Tibial artery (tissue), 4 donors: ENCODE measurements around the gene ITSN1.

ENCODE experiments used
- DNase-seq, 2 donors: peaks; one replicate each; pipeline ENCODE4 v3.0.0-alpha.2; 2019
- H3K27ac ChIP-seq, 2 donors: fragments of 200-600 bp; sonication (generic) in 1 of 2; 1 replicate in 1 of 2; 2 replicates in 1 of 2; pipeline ENCODE4 v1.5.1; 2018 to 2019; ENCODE audit warnings: mild to moderate bottlenecking in 1 of 2
- H3K27me3 ChIP-seq, 2 donors: fragments of 200-600 bp; sonication (generic) in 1 of 2; one replicate each; pipeline versions ENCODE4 v1.5.1 to v1.6.0; 2016 to 2019
- H3K36me3 ChIP-seq, 3 donors: fragments of 200-600 bp; sonication (generic) in 2 of 3; one replicate each; pipeline ENCODE4 v1.5.1; 2016 to 2019; ENCODE audit warnings: mild to moderate bottlenecking in 2 of 3
- H3K4me1 ChIP-seq, 4 donors: fragments of 200-600 bp; sonication (generic) in 2 of 4; 1 replicate in 3 of 4; 2 replicates in 1 of 4; pipeline ENCODE4 v1.5.1; 2016 to 2019
- H3K4me3 ChIP-seq, 2 donors: fragments of 200-600 bp; sonication (generic) in 1 of 2; 1 replicate in 1 of 2; 2 replicates in 1 of 2; pipeline ENCODE4 v1.5.1; 2018 to 2019; ENCODE audit warnings: mild to moderate bottlenecking in 2 of 2
- H3K9me3 ChIP-seq, 3 donors: fragments of 200-600 bp; sonication (generic) in 1 of 3; one replicate each; pipeline ENCODE4 v1.5.1; 2016 to 2019
- CTCF ChIP-seq, 2 experiments: fragments of 200-600 bp in 1 of 2; fragments of 450-650 bp in 1 of 2; IDR thresholded peaks; one replicate each; pipeline ENCODE4 v1.5.1; 2017 to 2019; ENCODE audit warnings: antibody characterized with exemption in 2 of 2, mild to moderate bottlenecking in 1 of 2, moderate library complexity in 1 of 2
- intact Hi-C: fragments of 100-400 bp; cut with DNase I; formaldehyde crosslinking; loops from one replicate; pipeline ENCODE4 v1.15.0; 2023; ENCODE audit warnings: low total_unique reads

Gene ITSN1

DNA sequence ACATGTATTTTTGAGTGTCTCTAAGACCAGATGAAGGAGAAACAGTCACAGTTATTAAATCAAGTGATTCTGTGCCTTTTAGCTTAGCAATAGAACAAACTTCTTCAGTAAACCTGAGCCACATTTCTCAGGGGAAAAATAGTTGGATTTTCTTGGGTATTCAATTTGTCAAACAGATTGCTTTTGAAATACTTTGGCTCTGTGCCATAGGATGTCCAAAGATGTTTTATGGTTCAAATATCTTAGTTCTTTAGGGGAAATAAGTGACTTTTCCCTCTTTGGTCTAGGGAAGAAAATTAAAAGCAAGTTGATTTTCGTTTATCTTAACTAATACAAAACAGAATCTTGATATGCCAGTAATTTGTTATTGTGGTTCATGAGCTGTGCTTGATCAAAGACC, 147.4 kb downstream of the ITSN1 start:
- Histone ChIP-seq H3K36me3 (peaks cover 0 to 12% (median 6%) of the 10 kb centered on the region in 3 donors), H3K4me3 (no peak overlapping the region), H3K4me1 (peaks cover 0 to 5% (median 0%) of the 10 kb centered on the region in 4 donors), H3K27ac (no peak overlapping the region), H3K9me3 (no peaks in the 10 kb centered on the region), H3K27me3 (no peaks in the 10 kb centered on the region)
- intact Hi-C loops, result no loop called here
- DNase-seq, result no peak
- no peak for TF ChIP-seq CTCF (IDR thresholded peaks at IDR 0.05)

DNA sequence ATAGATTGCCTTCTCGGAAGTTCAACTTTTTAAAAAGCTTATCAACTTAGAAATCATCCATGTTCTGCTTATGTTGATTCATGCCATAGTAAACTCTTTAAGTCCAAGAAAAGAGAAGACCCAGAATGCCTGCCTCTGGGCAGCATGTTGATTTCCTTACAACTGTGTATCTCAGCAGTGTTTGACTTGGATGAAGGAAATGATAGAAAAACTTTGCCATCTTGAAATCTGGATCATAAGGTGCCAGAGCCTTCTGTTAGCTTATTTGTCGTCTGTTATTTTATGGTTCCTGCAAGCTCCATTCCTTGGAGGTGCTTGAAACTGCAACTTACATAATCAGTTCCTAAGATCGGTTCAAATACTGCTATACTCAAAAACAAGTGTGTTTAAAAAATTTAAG, 148.8 kb downstream of the ITSN1 start:
- H3K36me3 ChIP-seq, result peaks cover 0 to 20% (median 15%) of the 10 kb centered on the region in 3 donors
- no peak overlapping the region for H3K27ac ChIP-seq
- H3K4me1 ChIP-seq, result peaks cover 0 to 5% (median 0%) of the 10 kb centered on the region in 4 donors
- H3K9me3 ChIP-seq, result no peaks in the 10 kb centered on the region
- intact Hi-C loops, result no loop called here
- DNase-seq, result no peak
- H3K27me3 ChIP-seq, result no peaks in the 10 kb centered on the region
- no peak for TF ChIP-seq CTCF (IDR thresholded peaks at IDR 0.05)
- H3K4me3 ChIP-seq, result no peak overlapping the region

GRCh38 chr21:33794596-33794995, 152.3 kb downstream of the ITSN1 start:
- H3K4me3 ChIP-seq, result no peak overlapping the region
- H3K27ac ChIP-seq, result no peak overlapping the region
- intact Hi-C loops, result no loop called here
- peaks cover 0 to 4% (median under 1%) of the 10 kb centered on the region in 4 donors for H3K4me1 ChIP-seq
- H3K36me3 ChIP-seq, result peaks cover 13 to 33% (median 16%) of the 10 kb centered on the region in 3 donors
- H3K27me3 ChIP-seq, result no peaks in the 10 kb centered on the region
- H3K9me3 ChIP-seq, result no peaks in the 10 kb centered on the region
- no peak for TF ChIP-seq CTCF (IDR thresholded peaks at IDR 0.05)
- no peak for DNase-seq

GRCh38 chr21:33797565-33797964, 155.3 kb downstream of the ITSN1 start:
- Histone ChIP-seq H3K9me3 (no peaks in the 10 kb centered on the region), H3K36me3 (peaks cover 13 to 37% (median 16%) of the 10 kb centered on the region in 3 donors), H3K4me1 (peaks cover 0 to 21% (median 9%) of the 10 kb centered on the region in 4 donors), H3K27ac (no peak overlapping the region), H3K4me3 (no peak overlapping the region), H3K27me3 (no peaks in the 10 kb centered on the region)
- DNase-seq, result no peak
- intact Hi-C loops, result no loop called here
- no peak for TF ChIP-seq CTCF (IDR thresholded peaks at IDR 0.05)

- intact Hi-C loops, result no loop called here
- no peak for TF ChIP-seq CTCF (IDR thresholded peaks at IDR 0.05)
- no peak overlapping the region for H3K4me3 ChIP-seq
- H3K9me3 ChIP-seq, result no peaks in the 10 kb centered on the region
- DNase-seq, result no peak
- H3K36me3 ChIP-seq, result peaks cover 11 to 32% (median 16%) of the 10 kb centered on the region in 3 donors
- no peaks in the 10 kb centered on the region for H3K27me3 ChIP-seq
- no peak overlapping the region for H3K27ac ChIP-seq
- peaks cover 0 to 31% (median 9%) of the 10 kb centered on the region in 4 donors for H3K4me1 ChIP-seq
These were observed 157.2 kb downstream of the ITSN1 start for GRCh38 chr21:33799378-33800090.
